ENCODE data around the gene PLEKHH1.

- no peak for TF ChIP-seq CTCF (IDR thresholded peaks at IDR 0.05; ENCODE audit: insufficient read depth, low read depth, low read length)
- TF ChIP-seq EZH2 (IDR thresholded peaks at IDR 0.05; ENCODE audit: insufficient read depth, low read length): no peak
Observed at GRCh38 chr14:67486890-67487289, 46.2 kb upstream of the PLEKHH1 start.
